ENCODE results near the gene MAN2A2. TPM values are rescaled to one million over a fixed set of nuclear protein-coding genes. Genes with fewer than 3 reads are reported as not detected.

Gene MAN2A2
- total and polyA plus RNA-seq, 8 donors: 2.9 to 286 (median 46.7) TPM

- Histone ChIP-seq H3K36me3 (peaks cover 89 to 100% (median 100%) of the 10 kb centered on the region in 4 donors), H3K27ac (no peak overlapping the region), H3K27me3 (no peaks in the 10 kb centered on the region), H3K4me3 (no peak overlapping the region), H3K4me1 (no peaks in the 10 kb centered on the region), H3K9me3 (no peaks in the 10 kb centered on the region)
- WGBS, 5 donors: 90 to 93% (median 91%) methylated on average over 18 to 19 of the region's 19 CpGs
- no peak for DNase-seq
- TF ChIP-seq POLR2AphosphoS5 (IDR thresholded peaks at IDR 0.05) (no peak), POLR2A (IDR thresholded peaks at IDR 0.05) (no peak), EP300 (IDR thresholded peaks at IDR 0.05) (no peak), CTCF (IDR thresholded peaks at IDR 0.05) (no peak)
- intact Hi-C loops (cut with DNase I; ENCODE audit: low total_unique reads): no loop called here
These were observed 8.2 kb downstream of the MAN2A2 start for GRCh38 chr15:90911302-90911623.

DNA sequence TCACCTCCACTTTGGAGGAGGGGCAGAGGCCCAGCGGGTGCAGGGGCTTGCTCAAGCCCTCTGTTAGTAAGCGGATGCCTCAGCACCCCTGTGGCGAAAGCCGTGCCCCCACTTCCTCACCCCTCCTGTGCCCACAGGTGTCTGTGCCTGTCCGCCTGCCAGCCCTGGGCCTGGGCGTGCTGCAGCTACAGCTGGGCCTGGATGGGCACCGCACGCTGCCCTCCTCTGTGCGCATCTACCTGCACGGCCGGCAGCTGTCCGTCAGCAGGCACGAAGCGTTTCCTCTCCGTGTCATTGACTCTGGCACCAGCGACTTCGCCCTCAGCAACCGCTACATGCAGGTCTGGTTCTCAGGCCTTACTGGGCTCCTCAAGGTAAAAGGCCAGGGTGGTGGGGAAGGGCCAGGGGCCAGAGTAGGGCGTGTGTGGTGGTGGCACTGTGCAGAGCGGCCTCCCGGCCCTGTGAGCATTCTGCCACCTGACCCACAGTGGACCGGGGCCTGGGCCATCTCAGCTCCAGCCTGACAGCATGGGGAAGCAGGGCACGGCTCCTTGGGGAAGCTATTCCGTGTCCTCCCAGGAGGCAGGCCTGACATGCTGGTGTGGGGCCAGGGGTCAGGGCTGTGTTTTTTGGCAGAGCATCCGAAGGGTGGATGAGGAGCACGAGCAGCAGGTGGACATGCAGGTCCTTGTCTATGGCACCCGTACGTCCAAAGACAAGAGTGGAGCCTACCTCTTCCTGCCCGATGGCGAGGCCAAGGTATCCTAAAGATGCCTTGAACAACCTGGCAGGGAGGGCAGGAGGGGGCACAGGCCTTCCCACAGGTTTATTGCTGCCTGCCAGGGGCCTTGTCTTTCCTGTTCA lies 9.0 kb downstream of the MAN2A2 start:
- Histone ChIP-seq H3K27me3 (no peaks in the 10 kb centered on the region), H3K4me3 (no peak overlapping the region), H3K36me3 (peaks cover 83 to 100% (median 100%) of the 10 kb centered on the region in 4 donors), H3K27ac (no peak overlapping the region), H3K9me3 (no peaks in the 10 kb centered on the region), H3K4me1 (no peaks in the 10 kb centered on the region)
- intact Hi-C loops (cut with DNase I; ENCODE audit: low total_unique reads): no loop called here
- 88 to 94% (median 94%) methylated on average over 22 to 30 of the region's 30 CpGs for WGBS, 5 donors
- TF ChIP-seq POLR2AphosphoS5 (IDR thresholded peaks at IDR 0.05) (no peak), POLR2A (IDR thresholded peaks at IDR 0.05) (no peak), CTCF (IDR thresholded peaks at IDR 0.05) (no peak)
- no peak for DNase-seq

- WGBS, 5 donors: 94 to 98% (median 97%) methylated on average over 7 of the region's 7 CpGs
- no peak overlapping the region for H3K27ac ChIP-seq
- H3K4me3 ChIP-seq: no peak overlapping the region
- TF ChIP-seq CTCF (IDR thresholded peaks at IDR 0.05) (no peak), POLR2AphosphoS5 (IDR thresholded peaks at IDR 0.05) (no peak), EP300 (IDR thresholded peaks at IDR 0.05) (no peak), POLR2A (IDR thresholded peaks at IDR 0.05) (no peak)
- H3K4me1 ChIP-seq: no peaks in the 10 kb centered on the region
- no peak for DNase-seq
- no peaks in the 10 kb centered on the region for H3K9me3 ChIP-seq
- no peaks in the 10 kb centered on the region for H3K27me3 ChIP-seq
- H3K36me3 ChIP-seq: peaks cover 83 to 100% (median 100%) of the 10 kb centered on the region in 4 donors
- intact Hi-C loops (cut with DNase I; ENCODE audit: low total_unique reads): no loop called here
These were observed 9.6 kb downstream of the MAN2A2 start for GRCh38 chr15:90912770-90913075.

DNA sequence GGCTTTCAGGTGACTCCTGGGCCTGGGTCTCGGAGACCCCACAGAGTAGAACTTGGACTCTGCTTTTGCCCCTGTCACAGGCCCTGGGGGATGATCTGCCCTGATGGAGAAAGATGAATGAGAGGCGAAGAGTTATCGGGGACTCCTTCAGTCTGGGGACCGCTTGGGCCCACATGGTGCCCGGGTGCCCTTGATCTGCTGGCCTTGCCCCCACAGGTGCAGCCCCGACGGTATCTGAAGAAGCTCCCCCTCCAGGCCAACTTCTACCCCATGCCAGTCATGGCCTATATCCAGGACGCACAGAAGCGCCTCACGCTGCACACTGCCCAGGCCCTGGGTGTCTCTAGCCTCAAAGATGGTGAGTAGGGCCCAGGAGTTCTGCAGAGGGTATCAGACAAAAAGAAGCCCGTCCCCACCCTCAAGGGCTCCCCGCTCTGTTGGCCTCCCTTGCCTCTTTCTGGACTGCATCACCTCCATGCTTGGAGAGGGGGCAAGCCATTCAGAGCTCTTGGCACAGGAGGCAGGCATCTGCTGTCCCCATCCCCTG lies 10.4 kb downstream of the MAN2A2 start:
- Histone ChIP-seq H3K27ac (peak overlapping the region in 2 of 5 donors; percentile 66 to 67), H3K36me3 (peaks cover 86 to 100% (median 100%) of the 10 kb centered on the region in 4 donors), H3K4me3 (no peak overlapping the region), H3K27me3 (no peaks in the 10 kb centered on the region), H3K9me3 (no peaks in the 10 kb centered on the region), H3K4me1 (no peaks in the 10 kb centered on the region)
- intact Hi-C loops (cut with DNase I; ENCODE audit: low total_unique reads): no loop called here
- no peak for DNase-seq
- 85 to 95% (median 93%) methylated on average over 9 to 12 of the region's 12 CpGs for WGBS, 5 donors
- TF ChIP-seq CTCF (IDR thresholded peaks at IDR 0.05): no peak
- no peak for TF ChIP-seq POLR2A (IDR thresholded peaks at IDR 0.05)
- TF ChIP-seq POLR2AphosphoS5 (IDR thresholded peaks at IDR 0.05): no peak
- TF ChIP-seq EP300 (IDR thresholded peaks at IDR 0.05): no peak

Data from stomach (tissue), 9 donors.